ENCODE data around the gene PRKX. TPM values are rescaled to one million over a fixed set of nuclear protein-coding genes. Genes with fewer than 3 reads are reported as not detected.
A peak's percentile ranks its signal among the peaks of the same experiment; 100 is the strongest.

The PRKX gene
- total and polyA plus RNA-seq, 2 of the 13 experiments (the other 11 are each of a cell fraction or from before 2014, with no cell fraction given), result 0.01 to 0.15 TPM

- H4K20me1 ChIP-seq (ENCODE audit: insufficient read depth, low read length), result no peaks in the 10 kb centered on the region
- ChIA-PET CTCF (ENCODE audit: low intra/inter-chr PET ratio, low total read pairs) (interaction anchor here (1.0 kb wide), 1 partner anchor 161 kb away, joined by 7 read pairs; no protein-coding TSS in a partner anchor), POLR2A (no interaction called here)
- DNase-seq (ENCODE audit: low spot score), result no peak
- H3K9me3 ChIP-seq (ENCODE audit: low read length), result no peaks in the 10 kb centered on the region
- no peak for ATAC-seq
- no peak for TF ChIP-seq ZNF597 (CRISPR knock-in tag; IDR thresholded peaks at IDR 0.05)
- peak; percentile 27; the same call in 1 of the 2 replicates for TF ChIP-seq STAG1 (CRISPR knock-in tag; IDR thresholded peaks at IDR 0.05)
- no peak for TF ChIP-seq ZNF704 (CRISPR knock-in tag; IDR thresholded peaks at IDR 0.05; ENCODE audit: borderline replicate concordance)
- no peak for TF ChIP-seq HNRNPUL1 (IDR thresholded peaks at IDR 0.05; ENCODE audit: low read depth, low read length)
- TF ChIP-seq CTCF (CRISPR knock-in tag; IDR thresholded peaks at IDR 0.05), result 0 out of 2 replicates have a peak, but pooled peaks have one; percentile 7
- H3K9ac ChIP-seq (ENCODE audit: insufficient read depth, low read depth, low read length), result no peak overlapping the region
- BruUV-seq (replicated peaks), result no TSS peak
- no peak overlapping the region for H2AFZ ChIP-seq (ENCODE audit: low read length)
- no peak overlapping the region for H3K4me2 ChIP-seq (ENCODE audit: low read depth, low read length)
- no peaks in the 10 kb centered on the region for H3K27me3 ChIP-seq (ENCODE audit: control insufficient read depth in 1 of 2, insufficient read depth in 2 of 2, low read length in 2 of 2)
- intact Hi-C loops (cut with micrococcal nuclease; ENCODE audit: unreplicated experiment), result no loop called here
- WGBS (ENCODE audit: low lambda C conversion rate), result 0% methylated on average over 3 of the region's 3 CpGs
- no peak for FAIRE-seq
- no peak overlapping the region for H3K4me3 ChIP-seq (replicated peaks in 1 of 3; ENCODE audit: insufficient read depth in 1 of 3, low read depth in 2 of 3, low read length in 3 of 3)
- H3K27ac ChIP-seq (ENCODE audit: extremely low read length, insufficient read depth, low read length), result no peak overlapping the region
- in situ Hi-C loops (cut with HindIII; ENCODE audit: extremely low pct_ligation_motif_present, low pct_unique_long_range_greater_than_20kb), result loop anchor here (25.0 kb wide), 1 partner anchor 161 kb away; no protein-coding TSS in a partner anchor
- H3K79me2 ChIP-seq (ENCODE audit: insufficient read depth, low read length), result no peaks in the 10 kb centered on the region
- H3K4me1 ChIP-seq (ENCODE audit: insufficient read depth, low read length), result no peaks in the 10 kb centered on the region
- H3K36me3 ChIP-seq (replicated peaks in 1 of 2; ENCODE audit: control insufficient read depth in 1 of 2, insufficient read depth in 2 of 2, low read length in 2 of 2), result no peaks in the 10 kb centered on the region
These were observed 62.2 kb downstream of the PRKX start for GRCh38 chrX:3651277-3651676.
